Glutamatergic neuron (in vitro differentiated cells): ENCODE data around the gene DCAF8L2. TPM values are rescaled to one million over a fixed set of nuclear protein-coding genes. Genes with fewer than 3 reads are reported as not detected.

ENCODE experiments used
- DNase-seq: peaks from one replicate; pipeline ENCODE4 v3.0.0; 2022
- H3K27ac Mint-ChIP-seq: one replicate; pipeline ENCODE4 v1.8.0; 2020; ENCODE audit warnings: mild to moderate bottlenecking, mixed read lengths, inconsistent platforms; ENCODE audit not compliant: unreplicated experiment
- H3K27me3 Mint-ChIP-seq: one replicate; pipeline ENCODE4 v1.8.0; 2020; ENCODE audit warnings: mild to moderate bottlenecking, moderate library complexity, mixed read lengths, inconsistent platforms; ENCODE audit not compliant: unreplicated experiment
- H3K36me3 Mint-ChIP-seq: one replicate; pipeline ENCODE4 v1.8.0; 2020; ENCODE audit warnings: mild to moderate bottlenecking, mixed read lengths, inconsistent platforms; ENCODE audit not compliant: unreplicated experiment
- H3K4me1 Mint-ChIP-seq: one replicate; pipeline ENCODE4 v1.8.0; 2020; ENCODE audit warnings: mild to moderate bottlenecking, low read depth, mixed read lengths, inconsistent platforms; ENCODE audit not compliant: unreplicated experiment
- H3K4me3 Mint-ChIP-seq: one replicate; pipeline ENCODE4 v1.8.0; 2020; ENCODE audit warnings: mild to moderate bottlenecking, mixed read lengths, inconsistent platforms; ENCODE audit not compliant: unreplicated experiment
- H3K9me3 Mint-ChIP-seq: one replicate; pipeline ENCODE4 v1.8.0; 2020; ENCODE audit warnings: mild to moderate bottlenecking, moderate library complexity, mixed read lengths, inconsistent platforms; ENCODE audit not compliant: unreplicated experiment
- total RNA-seq: library from RNA; stranded (reverse); fragmentation: NEBNext Ultra II Directional; extraction: Animal tissue kit (Norgen Biotek cat#: 25700); gene quantifications from one replicate; pipeline ENCODE4 v1.2.1, GENCODE V29; 2021; ENCODE audit not compliant: unreplicated experiment
- TF ChIP-seq, protein P1 (sequence below): fragments of 200-600 bp; sonication (generic); IDR thresholded peaks from one replicate; pipeline ENCODE4 v1.5.0; 2021; ENCODE audit not compliant: partially characterized antibody, unreplicated experiment

The DCAF8L2 gene
- total RNA-seq, 1 donor from 2014 or later = not detected

GRCh38 chrX:27598312-27598711 is 8.2 kb downstream of the DCAF8L2 start:
- Mint-ChIP-seq H3K4me1 (no peaks in the 10 kb centered on the region), H3K27me3 (peaks cover 2% of the 10 kb centered on the region), H3K27ac (no peak overlapping the region), H3K9me3 (no peaks in the 10 kb centered on the region), H3K36me3 (no peaks in the 10 kb centered on the region), H3K4me3 (no peak overlapping the region)
- no peak for DNase-seq
- TF ChIP-seq, protein P1, sequence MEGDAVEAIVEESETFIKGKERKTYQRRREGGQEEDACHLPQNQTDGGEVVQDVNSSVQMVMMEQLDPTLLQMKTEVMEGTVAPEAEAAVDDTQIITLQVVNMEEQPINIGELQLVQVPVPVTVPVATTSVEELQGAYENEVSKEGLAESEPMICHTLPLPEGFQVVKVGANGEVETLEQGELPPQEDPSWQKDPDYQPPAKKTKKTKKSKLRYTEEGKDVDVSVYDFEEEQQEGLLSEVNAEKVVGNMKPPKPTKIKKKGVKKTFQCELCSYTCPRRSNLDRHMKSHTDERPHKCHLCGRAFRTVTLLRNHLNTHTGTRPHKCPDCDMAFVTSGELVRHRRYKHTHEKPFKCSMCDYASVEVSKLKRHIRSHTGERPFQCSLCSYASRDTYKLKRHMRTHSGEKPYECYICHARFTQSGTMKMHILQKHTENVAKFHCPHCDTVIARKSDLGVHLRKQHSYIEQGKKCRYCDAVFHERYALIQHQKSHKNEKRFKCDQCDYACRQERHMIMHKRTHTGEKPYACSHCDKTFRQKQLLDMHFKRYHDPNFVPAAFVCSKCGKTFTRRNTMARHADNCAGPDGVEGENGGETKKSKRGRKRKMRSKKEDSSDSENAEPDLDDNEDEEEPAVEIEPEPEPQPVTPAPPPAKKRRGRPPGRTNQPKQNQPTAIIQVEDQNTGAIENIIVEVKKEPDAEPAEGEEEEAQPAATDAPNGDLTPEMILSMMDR = no peak

DNA sequence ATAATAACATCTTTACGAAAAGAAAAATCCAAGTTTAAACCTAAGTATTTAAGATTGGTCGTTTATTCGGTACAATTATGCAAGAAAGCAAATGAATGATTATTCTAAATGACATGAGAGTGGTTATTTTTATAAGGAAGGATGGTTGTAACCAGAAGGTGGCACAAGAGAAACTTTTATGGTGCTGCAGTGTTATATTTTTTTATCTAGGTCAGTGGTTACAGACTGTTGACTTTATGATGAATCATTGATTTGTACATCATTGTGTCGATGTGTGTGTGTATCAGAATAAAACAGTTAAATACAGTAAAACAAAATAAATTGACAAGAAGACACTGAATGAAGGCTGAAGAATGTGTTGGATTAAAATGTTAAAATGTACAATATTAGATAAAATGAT is 9.8 kb downstream of the DCAF8L2 start:
- TF ChIP-seq, protein P1 = no peak
- Mint-ChIP-seq H3K9me3 (no peaks in the 10 kb centered on the region), H3K4me1 (no peaks in the 10 kb centered on the region), H3K27ac (no peak overlapping the region), H3K4me3 (no peak overlapping the region), H3K27me3 (peaks cover 1% of the 10 kb centered on the region), H3K36me3 (no peaks in the 10 kb centered on the region)
- no peak for DNase-seq

DNA sequence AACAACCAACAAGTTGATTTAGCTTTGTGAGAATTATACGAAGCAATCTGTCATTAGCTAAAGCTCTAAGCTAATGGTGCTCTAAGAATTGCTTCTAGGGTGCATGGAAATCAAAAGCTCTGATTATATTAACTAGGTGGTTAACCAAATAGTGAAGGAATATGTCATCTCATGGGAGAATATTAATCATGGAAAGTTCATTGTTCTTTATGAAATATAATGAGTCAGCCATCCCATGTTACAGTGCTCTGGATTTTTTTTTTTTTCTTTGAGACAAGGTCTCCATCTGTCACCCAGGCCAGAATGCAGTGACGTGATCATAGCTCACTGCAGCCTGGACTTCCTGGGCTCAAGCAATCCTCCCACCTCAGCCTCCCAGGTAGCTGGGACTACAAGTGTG is 10.5 kb downstream of the DCAF8L2 start:
- Mint-ChIP-seq H3K27ac (no peak overlapping the region), H3K36me3 (no peaks in the 10 kb centered on the region), H3K4me1 (no peaks in the 10 kb centered on the region), H3K9me3 (no peaks in the 10 kb centered on the region), H3K4me3 (no peak overlapping the region), H3K27me3 (no peaks in the 10 kb centered on the region)
- TF ChIP-seq, protein P1 = no peak
- DNase-seq = no peak

DNA sequence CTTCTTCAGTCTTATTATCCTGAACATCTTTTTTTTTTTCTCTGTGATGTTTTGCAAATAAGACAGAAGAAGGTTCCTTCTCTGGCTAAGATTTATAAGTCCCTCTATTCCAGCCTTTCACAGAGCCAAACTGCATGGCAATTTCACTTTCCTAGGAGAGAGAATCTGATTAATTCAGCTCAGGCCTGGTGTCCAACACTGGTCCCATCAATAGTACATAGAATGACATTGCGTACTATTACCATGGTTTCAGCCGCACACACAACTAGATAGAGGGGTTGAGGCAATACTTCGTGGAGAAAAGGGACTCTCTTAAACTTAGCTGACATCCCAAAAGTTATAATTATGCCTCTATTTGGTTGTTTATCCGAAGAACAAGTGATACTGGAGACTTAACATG is 18.5 kb downstream of the DCAF8L2 start:
- no peak overlapping the region for H3K4me3 Mint-ChIP-seq
- no peaks in the 10 kb centered on the region for H3K9me3 Mint-ChIP-seq
- no peaks in the 10 kb centered on the region for H3K27me3 Mint-ChIP-seq
- no peak overlapping the region for H3K27ac Mint-ChIP-seq
- DNase-seq = no peak
- H3K36me3 Mint-ChIP-seq = no peaks in the 10 kb centered on the region
- H3K4me1 Mint-ChIP-seq = no peaks in the 10 kb centered on the region
- TF ChIP-seq, protein P1 = no peak

DNA sequence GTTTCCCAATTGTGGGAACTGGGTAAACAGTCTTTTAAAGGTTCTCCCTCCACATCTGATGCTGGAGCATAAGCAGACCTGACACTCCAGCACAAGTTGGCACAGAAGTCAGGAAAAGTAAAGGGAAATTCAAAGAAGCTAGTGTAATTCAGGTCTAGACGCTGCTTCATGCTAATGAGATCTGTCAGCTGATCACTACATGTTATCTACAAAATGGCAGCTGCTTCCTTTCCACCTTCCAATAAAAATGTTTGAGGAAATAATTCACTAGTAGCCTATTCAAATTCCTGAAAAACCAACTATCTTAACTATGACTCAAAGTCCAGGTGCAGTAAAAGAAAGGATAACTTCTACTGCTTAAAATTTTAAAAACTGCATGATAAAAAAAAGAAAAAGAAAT is 29.3 kb downstream of the DCAF8L2 start:
- no peaks in the 10 kb centered on the region for H3K9me3 Mint-ChIP-seq
- no peaks in the 10 kb centered on the region for H3K27me3 Mint-ChIP-seq
- H3K4me3 Mint-ChIP-seq = no peak overlapping the region
- peaks cover 3% of the 10 kb centered on the region for H3K4me1 Mint-ChIP-seq
- no peaks in the 10 kb centered on the region for H3K36me3 Mint-ChIP-seq
- no peak for DNase-seq
- TF ChIP-seq, protein P1 = no peak
- peak overlapping the region; percentile 53 for H3K27ac Mint-ChIP-seq
